Esophagus squamous epithelium (tissue), 5 donors: ENCODE results near the gene PKP3. TPM values are rescaled to one million over a fixed set of nuclear protein-coding genes. Genes with fewer than 3 reads are reported as not detected.

Source experiments
- DNase-seq: peaks from one replicate; lab custom pipeline; 2025; lab: John Stamatoyannopoulos, UW
- H3K27ac ChIP-seq, 4 donors: fragments of 200-600 bp; sonication (generic); one replicate each; pipeline ENCODE4 v1.5.1; 2016 to 2019; ENCODE audit warnings: mild to moderate bottlenecking in 1 of 4
- H3K27me3 ChIP-seq, 4 donors: fragments of 200-600 bp; sonication (generic); 1 replicate in 3 of 4; 2 replicates in 1 of 4; pipeline versions ENCODE4 v1.5.1 to v1.6.0; 2017 to 2021; ENCODE audit warnings: antibody characterized with exemption in 1 of 4
- H3K36me3 ChIP-seq, 3 donors: fragments of 200-600 bp; sonication (generic); one replicate each; pipeline ENCODE4 v1.5.1; 2016 to 2019
- H3K4me1 ChIP-seq, 3 donors: fragments of 200-600 bp; sonication (generic); one replicate each; pipeline ENCODE4 v1.5.1; 2017 to 2019
- H3K4me3 ChIP-seq, 4 donors: fragments of 200-600 bp; sonication (generic); 1 replicate in 3 of 4; 2 replicates in 1 of 4; pipeline ENCODE4 v1.5.1; 2016 to 2019; ENCODE audit warnings: mild to moderate bottlenecking in 2 of 4, moderate library complexity in 1 of 4
- H3K9me3 ChIP-seq, 3 donors: fragments of 200-600 bp; sonication (generic); one replicate each; pipeline ENCODE4 v1.5.1; 2016 to 2019
- POLR2A ChIP-seq, 4 donors: fragments of 450-650 bp; IDR thresholded peaks; one replicate each; pipeline ENCODE4 v1.6.1; 2017; ENCODE audit warnings: antibody characterized with exemption in 4 of 4, mild to moderate bottlenecking in 4 of 4, moderate library complexity in 3 of 4
- WGBS, 2 donors: methylation state at CpG; one replicate each; pipeline ENCODE4 v1.1.5; 2018; 5-methylcytosine and 5-hydroxymethylcytosine counted together
- intact Hi-C: fragments of 100-400 bp; cut with DNase I; formaldehyde crosslinking; loops from one replicate; pipeline ENCODE4 v1.15.0; 2022
- total RNA-seq, 4 donors: library from RNA; depleted of rRNA; stranded (reverse); fragments of >200 nt; gene quantifications; one replicate each; pipeline ENCODE4 v1.1.0, GENCODE V29; 2016
- TF ChIP-seq, protein P1 (sequence below), 6 experiments: fragments of 450-650 bp in 4 of 6; fragments of 200-600 bp in 2 of 6; sonication (generic) in 2 of 6; IDR thresholded peaks; one replicate each; pipeline ENCODE4 v1.5.1; 2016 to 2019; ENCODE audit warnings: antibody characterized with exemption in 6 of 6, mild to moderate bottlenecking in 4 of 6, moderate library complexity in 4 of 6
- donor health status: DM: yes; HTN: yes; CAD: no.

PKP3 gene
- total RNA-seq, 4 donors from 2014 or later: 314 to 1,016 (median 520) TPM

DNA sequence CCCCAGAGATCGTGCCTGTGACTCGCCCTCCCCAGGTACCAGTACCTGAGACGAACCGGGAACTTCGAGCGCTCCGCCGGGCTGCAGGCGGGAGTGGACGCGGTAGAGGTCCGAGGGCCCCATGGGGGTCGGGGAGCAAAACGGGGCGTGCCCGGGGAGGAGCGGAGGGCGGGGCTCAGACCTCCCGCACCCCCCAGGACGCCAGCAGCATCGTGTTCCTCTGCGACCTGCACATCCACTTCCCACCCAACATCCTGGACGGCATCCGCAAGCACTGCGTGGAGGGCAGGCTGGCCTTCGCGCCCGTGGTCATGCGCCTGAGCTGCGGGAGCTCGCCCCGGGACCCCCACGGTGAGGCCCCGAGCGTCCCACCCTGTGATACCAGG, 13.9 kb upstream of the PKP3 start:
- intact Hi-C loops: no loop called here
- WGBS, 2 donors: 80% methylated on average over 4 of the region's 35 CpGs; no CpG with 5 or more reads in 1 of the 2 donors

GRCh38 chr11:380491-380890, 13.5 kb upstream of the PKP3 start:
- Histone ChIP-seq H3K27me3 (peaks cover 0 to 4% (median 0%) of the 10 kb centered on the region in 4 donors), H3K36me3 (peaks cover 0 to 7% (median 0%) of the 10 kb centered on the region in 3 donors), H3K4me1 (no peaks in the 10 kb centered on the region), H3K27ac (no peak overlapping the region), H3K4me3 (no peak overlapping the region), H3K9me3 (no peaks in the 10 kb centered on the region)
- TF ChIP-seq POLR2A (IDR thresholded peaks at IDR 0.05): no peak
- TF ChIP-seq, protein P1, sequence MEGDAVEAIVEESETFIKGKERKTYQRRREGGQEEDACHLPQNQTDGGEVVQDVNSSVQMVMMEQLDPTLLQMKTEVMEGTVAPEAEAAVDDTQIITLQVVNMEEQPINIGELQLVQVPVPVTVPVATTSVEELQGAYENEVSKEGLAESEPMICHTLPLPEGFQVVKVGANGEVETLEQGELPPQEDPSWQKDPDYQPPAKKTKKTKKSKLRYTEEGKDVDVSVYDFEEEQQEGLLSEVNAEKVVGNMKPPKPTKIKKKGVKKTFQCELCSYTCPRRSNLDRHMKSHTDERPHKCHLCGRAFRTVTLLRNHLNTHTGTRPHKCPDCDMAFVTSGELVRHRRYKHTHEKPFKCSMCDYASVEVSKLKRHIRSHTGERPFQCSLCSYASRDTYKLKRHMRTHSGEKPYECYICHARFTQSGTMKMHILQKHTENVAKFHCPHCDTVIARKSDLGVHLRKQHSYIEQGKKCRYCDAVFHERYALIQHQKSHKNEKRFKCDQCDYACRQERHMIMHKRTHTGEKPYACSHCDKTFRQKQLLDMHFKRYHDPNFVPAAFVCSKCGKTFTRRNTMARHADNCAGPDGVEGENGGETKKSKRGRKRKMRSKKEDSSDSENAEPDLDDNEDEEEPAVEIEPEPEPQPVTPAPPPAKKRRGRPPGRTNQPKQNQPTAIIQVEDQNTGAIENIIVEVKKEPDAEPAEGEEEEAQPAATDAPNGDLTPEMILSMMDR (IDR thresholded peaks at IDR 0.05): no peak
- intact Hi-C loops: no loop called here
- no peak for DNase-seq
- no CpG with 5 or more reads among the region's 23 CpGs for WGBS, 2 donors

More for the DNA sequence above, 13.9 kb upstream of the PKP3 start:
- TF ChIP-seq POLR2A (IDR thresholded peaks at IDR 0.05): no peak
- TF ChIP-seq, protein P1 (IDR thresholded peaks at IDR 0.05): no peak
- H3K27ac ChIP-seq: no peak overlapping the region
- H3K9me3 ChIP-seq: no peaks in the 10 kb centered on the region
- no peaks in the 10 kb centered on the region for H3K4me1 ChIP-seq
- H3K27me3 ChIP-seq: peaks cover 0 to 4% (median 0%) of the 10 kb centered on the region in 4 donors
- H3K4me3 ChIP-seq: no peak overlapping the region
- H3K36me3 ChIP-seq: peaks cover 0 to 7% (median 0%) of the 10 kb centered on the region in 3 donors
- DNase-seq: no peak

GRCh38 chr11:380996-381395, 13.0 kb upstream of the PKP3 start:
- TF ChIP-seq, protein P1 (IDR thresholded peaks at IDR 0.05): no peak
- TF ChIP-seq POLR2A (IDR thresholded peaks at IDR 0.05): no peak
- no peak for DNase-seq

GRCh38 chr11:381501-382072, 12.4 kb upstream of the PKP3 start:
- intact Hi-C loops: no loop called here
- Histone ChIP-seq H3K27me3 (peaks cover 0 to 4% (median 0%) of the 10 kb centered on the region in 4 donors), H3K4me1 (no peaks in the 10 kb centered on the region), H3K36me3 (peaks cover 0 to 7% (median 0%) of the 10 kb centered on the region in 3 donors), H3K27ac (no peak overlapping the region), H3K9me3 (peaks cover 0 to 5% (median 0%) of the 10 kb centered on the region in 3 donors), H3K4me3 (no peak overlapping the region)
- TF ChIP-seq POLR2A (IDR thresholded peaks at IDR 0.05): no peak
- TF ChIP-seq, protein P1 (IDR thresholded peaks at IDR 0.05): no peak
- 79 to 87% methylated on average over 4 to 6 of the region's 35 CpGs for WGBS, 2 donors
- no peak for DNase-seq

More at GRCh38 chr11:380996-381395, 13.0 kb upstream of the PKP3 start:
- H3K4me3 ChIP-seq: no peak overlapping the region
- intact Hi-C loops: no loop called here
- H3K36me3 ChIP-seq: peaks cover 0 to 7% (median 0%) of the 10 kb centered on the region in 3 donors
- WGBS, 2 donors: 71 to 83% methylated on average over 1 of the region's 14 CpGs
- peaks cover 0 to 4% (median 0%) of the 10 kb centered on the region in 4 donors for H3K27me3 ChIP-seq
- no peak overlapping the region for H3K27ac ChIP-seq
- no peaks in the 10 kb centered on the region for H3K9me3 ChIP-seq
- no peaks in the 10 kb centered on the region for H3K4me1 ChIP-seq

DNA sequence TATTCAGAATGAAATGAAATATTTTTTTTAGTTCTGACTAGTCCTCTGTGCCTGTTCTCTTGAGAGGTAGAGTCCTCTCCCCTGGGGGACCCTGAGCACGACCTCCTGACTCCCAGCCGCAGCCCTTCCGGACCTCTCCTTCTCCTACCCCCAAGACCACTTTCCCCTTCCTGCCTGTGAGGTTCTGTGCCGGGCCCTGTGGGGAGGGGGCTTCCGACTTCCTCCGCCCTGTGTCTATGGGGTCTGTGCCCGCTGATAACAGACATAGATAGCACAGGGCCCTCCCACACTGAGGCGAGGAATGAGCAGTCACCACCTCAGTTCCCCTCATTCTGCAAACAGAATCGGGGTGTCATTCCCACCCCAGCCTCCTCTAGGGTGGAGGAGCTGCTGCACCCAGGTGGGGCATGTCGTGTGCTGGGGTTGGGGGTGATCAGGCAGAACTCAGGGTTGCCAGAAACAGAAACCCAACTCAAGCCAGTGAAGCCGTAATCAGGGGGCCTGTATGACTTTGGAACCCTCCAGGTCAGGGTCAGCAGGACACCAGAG, 11.9 kb upstream of the PKP3 start:
- H3K36me3 ChIP-seq: peaks cover 0 to 7% (median 0%) of the 10 kb centered on the region in 3 donors
- 49 to 71% methylated on average over 4 to 5 of the region's 11 CpGs for WGBS, 2 donors

More for the DNA sequence above, 11.9 kb upstream of the PKP3 start:
- peaks cover 0 to 10% (median 0%) of the 10 kb centered on the region in 3 donors for H3K9me3 ChIP-seq
- no peak overlapping the region for H3K4me3 ChIP-seq
- H3K4me1 ChIP-seq: no peaks in the 10 kb centered on the region
- H3K27me3 ChIP-seq: peaks cover 0 to 4% (median 0%) of the 10 kb centered on the region in 4 donors
- TF ChIP-seq, protein P1 (IDR thresholded peaks at IDR 0.05): no peak
- TF ChIP-seq POLR2A (IDR thresholded peaks at IDR 0.05): no peak
- H3K27ac ChIP-seq: no peak overlapping the region
- intact Hi-C loops: no loop called here
- no peak for DNase-seq
